ENCODE results near the gene FADS6. TPM values are rescaled to one million over a fixed set of nuclear protein-coding genes. Genes with fewer than 3 reads are reported as not detected.

FADS6 gene
- polyA plus RNA-seq, 1 donor from 2014 or later: not detected

- H3K9me3 ChIP-seq (ENCODE audit: low read length): no peaks in the 10 kb centered on the region
- no peaks in the 10 kb centered on the region for H3F3A ChIP-seq (ENCODE audit: insufficient read depth, low read length, poor library complexity, severe bottlenecking)
- TF ChIP-seq CTCF (IDR thresholded peaks at IDR 0.05; ENCODE audit: poor library complexity, severe bottlenecking) (no peak), TAF1 (IDR thresholded peaks at IDR 0.05; ENCODE audit: low read depth) (no peak), REST (IDR thresholded peaks at IDR 0.05; ENCODE audit: borderline replicate concordance) (no peak), RAD21 (conservative IDR thresholded peaks at IDR 0.05) (no peak), EP300 (conservative IDR thresholded peaks at IDR 0.05; ENCODE audit: poor library complexity, severe bottlenecking) (no peak), SMC3 (conservative IDR thresholded peaks at IDR 0.05; ENCODE audit: poor library complexity) (no peak), POLR2AphosphoS5 (IDR thresholded peaks at IDR 0.05) (no peak), MXI1 (conservative IDR thresholded peaks at IDR 0.05; ENCODE audit: poor library complexity, severe bottlenecking) (no peak)
- H3K36me3 ChIP-seq (ENCODE audit: insufficient read depth, low read length): no peaks in the 10 kb centered on the region
- H3K79me2 ChIP-seq (replicated peaks; ENCODE audit: insufficient read depth, low read length): no peaks in the 10 kb centered on the region
- no peaks in the 10 kb centered on the region for H3K9me2 ChIP-seq (ENCODE audit: insufficient read depth, low read length)
- H4K20me1 ChIP-seq (ENCODE audit: insufficient read depth): no peaks in the 10 kb centered on the region
- no peak overlapping the region for H3K4me2 ChIP-seq (ENCODE audit: low read length)
- H3K27ac ChIP-seq (ENCODE audit: low read length): no peak overlapping the region
- H2AFZ ChIP-seq (ENCODE audit: low read depth, low read length): no peak overlapping the region
- no peak overlapping the region for H3K9ac ChIP-seq (ENCODE audit: low read length)
- H3K4me3 ChIP-seq (ENCODE audit: low read length): no peak overlapping the region
- H3K27me3 ChIP-seq (ENCODE audit: insufficient read depth, low read depth, low read length): no peaks in the 10 kb centered on the region
Observed at GRCh38 chr17:74830861-74831260, 62.6 kb downstream of the FADS6 start.

DNA sequence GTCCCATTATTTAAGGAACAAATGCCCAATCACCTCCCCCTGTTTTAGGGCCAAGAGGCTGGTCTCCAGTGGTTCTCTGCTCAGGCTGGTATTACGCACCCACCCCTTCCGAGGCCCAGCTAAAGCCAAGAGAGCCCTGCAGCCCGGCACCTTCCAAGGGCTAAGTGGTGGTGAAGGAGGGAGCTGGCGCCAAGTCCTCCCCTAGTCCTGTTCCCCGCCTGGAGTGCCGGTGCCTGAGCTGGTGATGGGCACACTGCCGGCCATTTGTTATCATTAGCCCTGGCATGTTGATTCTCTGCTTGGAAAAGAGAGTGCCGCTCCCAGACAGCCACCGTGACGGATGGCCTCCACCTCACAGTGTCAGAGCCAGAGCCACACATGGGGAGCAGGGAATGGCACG is 65.6 kb downstream of the FADS6 start:
- H3K9me3 ChIP-seq (ENCODE audit: low read length): no peaks in the 10 kb centered on the region
- no peak for TF ChIP-seq REST (IDR thresholded peaks at IDR 0.05; ENCODE audit: borderline replicate concordance)
- no peak for TF ChIP-seq EP300 (conservative IDR thresholded peaks at IDR 0.05; ENCODE audit: poor library complexity, severe bottlenecking)
- no peak for TF ChIP-seq TAF1 (IDR thresholded peaks at IDR 0.05; ENCODE audit: low read depth)
- no peak for TF ChIP-seq SMC3 (conservative IDR thresholded peaks at IDR 0.05; ENCODE audit: poor library complexity)
- TF ChIP-seq EZH2 (IDR thresholded peaks at IDR 0.05; ENCODE audit: borderline replicate concordance, insufficient read depth, low read length, poor library complexity, severe bottlenecking): no peak
- no peak for TF ChIP-seq RAD21 (conservative IDR thresholded peaks at IDR 0.05)
- no peak for TF ChIP-seq MXI1 (conservative IDR thresholded peaks at IDR 0.05; ENCODE audit: poor library complexity, severe bottlenecking)
- no peak for TF ChIP-seq POLR2AphosphoS5 (IDR thresholded peaks at IDR 0.05)
- no peak for TF ChIP-seq CTCF (IDR thresholded peaks at IDR 0.05; ENCODE audit: poor library complexity, severe bottlenecking)
- H3K9ac ChIP-seq (ENCODE audit: low read length): no peak overlapping the region
- no peak overlapping the region for H3K4me3 ChIP-seq (ENCODE audit: low read length)
- no peaks in the 10 kb centered on the region for H3K9me2 ChIP-seq (ENCODE audit: insufficient read depth, low read length)
- no peak overlapping the region for H2AFZ ChIP-seq (ENCODE audit: low read depth, low read length)
- no peaks in the 10 kb centered on the region for H3F3A ChIP-seq (ENCODE audit: insufficient read depth, low read length, poor library complexity, severe bottlenecking)
- no peaks in the 10 kb centered on the region for H3K27me3 ChIP-seq (ENCODE audit: insufficient read depth, low read depth, low read length)
- no peaks in the 10 kb centered on the region for H3K79me2 ChIP-seq (replicated peaks; ENCODE audit: insufficient read depth, low read length)
- H3K4me2 ChIP-seq (ENCODE audit: low read length): no peak overlapping the region
- H3K27ac ChIP-seq (ENCODE audit: low read length): no peak overlapping the region
- H3K36me3 ChIP-seq (ENCODE audit: insufficient read depth, low read length): no peaks in the 10 kb centered on the region
- H4K20me1 ChIP-seq (ENCODE audit: insufficient read depth): no peaks in the 10 kb centered on the region
